Measurements from ENCODE around the gene SFXN3.

The SFXN3 gene

DNA sequence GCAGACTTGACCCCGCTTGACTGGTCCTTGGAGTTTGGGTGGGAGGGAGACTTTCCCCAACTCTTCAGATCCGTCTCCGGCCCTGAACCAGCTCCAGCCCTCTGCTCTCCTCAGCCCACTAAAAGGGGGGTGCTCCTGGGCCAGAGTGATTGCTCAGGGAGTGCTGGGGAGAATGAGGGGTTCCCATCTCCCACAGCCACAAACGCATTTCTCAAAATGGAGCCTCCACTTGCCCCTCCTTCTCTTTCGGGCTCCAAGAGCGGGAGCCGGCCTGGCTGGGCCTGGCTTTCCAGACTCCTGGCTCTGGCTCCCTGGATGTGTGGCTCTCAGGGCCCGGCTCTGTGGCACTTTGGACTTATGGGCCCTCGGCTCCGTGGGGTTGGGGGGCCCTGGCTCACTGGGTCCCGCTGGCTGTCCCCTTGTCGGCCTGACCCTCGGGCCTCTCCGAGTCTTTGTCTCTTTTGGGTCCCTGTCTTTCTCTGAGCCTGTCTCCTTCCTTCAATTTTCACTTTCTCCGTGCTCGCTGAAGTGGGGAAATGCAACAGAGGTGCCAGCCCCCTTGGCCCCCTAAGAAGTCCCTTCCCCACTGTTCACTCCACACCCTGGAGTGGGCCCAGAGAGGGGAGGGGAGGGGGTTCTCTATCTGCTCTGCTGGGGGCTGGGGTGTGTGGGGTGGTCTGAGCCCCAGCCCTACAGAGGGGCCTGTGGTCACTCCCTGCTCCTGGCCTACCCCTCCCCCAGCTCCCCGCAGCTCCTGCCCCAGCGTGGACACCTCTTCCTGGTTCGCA lies 30.7 kb upstream of the SFXN3 start:
- no peak for DNase-seq

GRCh38 chr10:101000915-101001658 lies 29.9 kb upstream of the SFXN3 start:
- DNase-seq: no peak

GRCh38 chr10:101001659-101002035 lies 29.4 kb upstream of the SFXN3 start:
- no peak for DNase-seq

- DNase-seq: no peak
These were observed 28.6 kb upstream of the SFXN3 start for GRCh38 chr10:101002456-101002855.

DNA sequence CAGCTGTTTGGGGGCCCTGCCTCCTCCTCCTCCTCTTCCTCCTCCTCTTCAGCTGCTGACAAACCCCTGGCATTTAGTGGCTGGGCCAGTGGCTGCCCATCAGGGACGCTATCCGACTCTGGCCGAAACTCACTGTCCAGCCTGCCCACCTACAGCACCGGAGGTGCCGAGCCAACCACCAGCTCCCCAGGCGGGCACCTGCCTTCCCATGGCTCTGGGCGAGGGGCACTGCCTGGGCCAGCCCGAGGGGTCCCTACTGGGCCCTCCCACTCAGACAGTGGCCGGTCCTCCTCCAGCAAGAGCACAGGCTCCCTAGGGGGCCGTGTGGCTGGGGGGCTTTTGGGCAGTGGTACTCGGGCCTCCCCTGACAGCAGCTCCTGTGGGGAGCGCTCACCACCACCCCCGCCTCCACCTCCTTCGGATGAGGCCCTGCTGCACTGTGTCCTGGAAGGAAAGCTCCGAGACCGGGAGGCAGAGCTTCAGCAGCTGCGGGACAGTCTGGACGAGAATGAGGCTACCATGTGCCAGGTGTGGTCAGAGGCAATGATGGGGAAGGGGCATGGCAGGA lies 27.3 kb upstream of the SFXN3 start:
- no peak for DNase-seq

DNA sequence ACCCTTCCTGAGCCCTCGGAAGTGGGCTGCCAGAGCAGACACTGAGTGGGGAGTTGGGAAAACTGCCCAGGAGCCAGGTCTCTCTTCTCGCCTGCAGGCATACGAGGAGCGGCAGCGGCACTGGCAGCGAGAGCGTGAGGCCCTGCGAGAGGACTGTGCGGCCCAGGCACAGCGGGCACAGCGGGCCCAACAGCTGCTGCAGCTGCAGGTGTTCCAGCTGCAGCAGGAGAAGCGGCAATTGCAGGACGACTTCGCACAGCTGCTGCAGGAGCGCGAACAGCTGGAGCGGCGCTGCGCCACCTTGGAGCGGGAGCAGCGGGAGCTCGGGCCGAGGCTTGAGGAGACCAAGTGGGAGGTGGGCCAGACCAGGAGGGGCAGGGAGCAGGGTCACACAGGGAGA lies 25.7 kb upstream of the SFXN3 start:
- DNase-seq: no peak

GRCh38 chr10:101005869-101006567 lies 25.0 kb upstream of the SFXN3 start:
- DNase-seq: no peak

DNA sequence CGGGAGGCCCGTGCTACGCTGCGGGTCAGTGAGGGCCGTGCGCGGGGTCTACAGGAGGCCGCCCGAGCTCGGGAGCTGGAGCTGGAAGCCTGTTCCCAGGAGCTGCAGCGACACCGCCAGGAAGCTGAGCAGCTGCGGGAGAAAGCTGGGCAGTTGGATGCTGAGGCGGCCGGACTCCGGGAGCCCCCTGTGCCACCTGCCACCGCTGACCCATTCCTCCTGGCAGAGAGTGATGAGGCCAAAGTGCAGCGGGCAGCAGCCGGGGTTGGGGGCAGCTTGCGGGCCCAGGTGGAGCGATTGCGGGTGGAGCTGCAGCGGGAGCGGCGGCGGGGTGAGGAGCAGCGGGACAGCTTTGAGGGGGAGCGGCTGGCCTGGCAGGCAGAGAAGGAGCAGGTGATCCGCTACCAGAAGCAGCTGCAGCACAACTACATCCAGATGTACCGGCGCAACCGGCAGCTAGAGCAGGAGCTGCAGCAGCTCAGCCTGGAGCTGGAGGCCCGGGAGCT lies 24.4 kb upstream of the SFXN3 start:
- no peak for DNase-seq

DNA sequence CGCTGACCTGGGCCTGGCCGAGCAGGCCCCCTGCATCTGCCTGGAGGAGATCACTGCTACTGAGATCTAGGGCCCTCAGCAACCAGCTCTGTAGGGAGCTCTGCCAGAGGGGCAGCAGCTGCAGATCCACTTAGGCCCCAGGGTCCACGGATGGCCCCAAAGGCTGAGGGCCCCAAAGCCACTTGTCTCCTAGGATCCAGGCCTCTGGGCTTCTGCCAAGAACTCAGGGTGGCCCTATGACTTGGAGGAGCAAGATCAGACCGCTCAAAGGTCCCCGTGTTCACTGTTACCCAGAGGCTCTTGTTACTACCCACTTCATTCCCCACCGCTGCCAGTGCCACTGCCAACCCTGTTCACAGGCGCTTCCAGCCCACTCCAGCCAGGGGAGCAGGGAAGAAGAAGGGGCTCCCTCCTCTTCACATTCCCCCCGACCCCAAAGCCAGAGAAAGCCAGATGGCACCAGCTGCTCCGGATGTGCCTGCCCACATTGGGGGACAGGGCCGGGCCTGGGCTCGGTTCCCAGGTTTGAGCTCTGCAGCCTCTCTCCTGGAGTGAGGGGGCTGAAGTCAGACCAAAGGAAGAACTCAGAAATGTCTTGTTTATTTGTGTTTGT lies 23.8 kb upstream of the SFXN3 start:
- DNase-seq: no peak

DNA sequence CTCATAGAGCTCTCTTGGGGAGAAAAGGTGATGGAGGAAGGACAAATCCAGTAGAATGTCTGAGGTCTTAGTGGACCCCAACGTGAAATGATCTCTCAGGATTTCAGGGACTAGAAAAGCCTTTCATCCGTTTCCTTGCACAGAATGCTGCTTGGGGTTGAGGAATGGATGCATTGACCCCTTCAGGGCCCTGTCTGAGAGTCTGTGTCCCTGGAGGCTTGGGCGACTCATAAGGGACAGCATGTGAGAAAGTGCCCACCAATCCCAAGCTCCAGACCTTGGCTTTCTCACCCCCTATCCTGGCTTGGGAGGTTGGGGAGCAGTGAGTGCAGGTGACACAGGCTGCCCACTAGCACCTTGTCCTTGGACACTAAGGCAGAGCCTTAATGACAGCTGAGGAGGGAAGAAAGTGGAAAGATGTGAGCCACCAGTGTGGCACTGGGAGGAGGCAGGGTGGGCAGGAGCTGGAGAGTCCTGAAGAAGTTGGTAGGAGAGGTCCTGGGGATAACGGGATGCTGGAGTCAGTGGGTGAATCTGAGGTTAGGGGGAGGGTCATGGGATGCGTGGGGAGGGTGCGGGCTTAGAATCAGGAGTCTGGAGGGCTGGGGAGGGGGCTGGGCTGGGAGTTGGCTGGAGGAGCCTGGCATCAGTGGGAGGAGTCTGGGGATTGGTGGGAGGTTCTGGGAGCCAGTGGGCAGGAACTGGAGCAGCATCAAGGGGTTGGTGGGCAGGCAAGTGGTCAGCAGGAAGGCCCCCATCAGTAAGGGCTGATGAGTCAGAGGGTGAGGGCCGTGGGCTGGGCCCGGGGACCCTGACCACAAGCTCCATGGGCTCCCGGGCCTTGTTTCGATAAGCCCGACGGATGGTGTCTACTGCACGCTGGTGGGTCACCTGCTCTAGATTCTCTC lies 22.9 kb upstream of the SFXN3 start:
- DNase-seq: no peak

GRCh38 chr10:101008823-101009423 lies 22.1 kb upstream of the SFXN3 start:
- DNase-seq: peak; percentile 78

GRCh38 chr10:101010329-101010728 lies 20.7 kb upstream of the SFXN3 start:
- DNase-seq: no peak

- no peak for DNase-seq
These were observed 19.3 kb upstream of the SFXN3 start for GRCh38 chr10:101011517-101012423.

- DNase-seq: peak; percentile 82
These were observed 18.3 kb upstream of the SFXN3 start for GRCh38 chr10:101012525-101013364.

- no peak for DNase-seq
These were observed 17.6 kb upstream of the SFXN3 start for GRCh38 chr10:101013365-101013825.

- peak; percentile 71 for DNase-seq
These were observed 16.7 kb upstream of the SFXN3 start for GRCh38 chr10:101014230-101014884.

GRCh38 chr10:101014966-101015581 lies 16.0 kb upstream of the SFXN3 start:
- DNase-seq: no peak

- no peak for DNase-seq
These were observed 15.5 kb upstream of the SFXN3 start for GRCh38 chr10:101015582-101015973.
